ENCODE measurements around the gene SLAMF7. TPM values are rescaled to one million over a fixed set of nuclear protein-coding genes. Genes with fewer than 3 reads are reported as not detected.
"Not testable (repeated sequence)": the region's sequence is repeated elsewhere in the genome, so short reads cannot be mapped to it uniquely, and the experiment has no call there.

Gene SLAMF7
- total RNA-seq, 1 experiment from 2014 or later: 9.8 TPM

DNA sequence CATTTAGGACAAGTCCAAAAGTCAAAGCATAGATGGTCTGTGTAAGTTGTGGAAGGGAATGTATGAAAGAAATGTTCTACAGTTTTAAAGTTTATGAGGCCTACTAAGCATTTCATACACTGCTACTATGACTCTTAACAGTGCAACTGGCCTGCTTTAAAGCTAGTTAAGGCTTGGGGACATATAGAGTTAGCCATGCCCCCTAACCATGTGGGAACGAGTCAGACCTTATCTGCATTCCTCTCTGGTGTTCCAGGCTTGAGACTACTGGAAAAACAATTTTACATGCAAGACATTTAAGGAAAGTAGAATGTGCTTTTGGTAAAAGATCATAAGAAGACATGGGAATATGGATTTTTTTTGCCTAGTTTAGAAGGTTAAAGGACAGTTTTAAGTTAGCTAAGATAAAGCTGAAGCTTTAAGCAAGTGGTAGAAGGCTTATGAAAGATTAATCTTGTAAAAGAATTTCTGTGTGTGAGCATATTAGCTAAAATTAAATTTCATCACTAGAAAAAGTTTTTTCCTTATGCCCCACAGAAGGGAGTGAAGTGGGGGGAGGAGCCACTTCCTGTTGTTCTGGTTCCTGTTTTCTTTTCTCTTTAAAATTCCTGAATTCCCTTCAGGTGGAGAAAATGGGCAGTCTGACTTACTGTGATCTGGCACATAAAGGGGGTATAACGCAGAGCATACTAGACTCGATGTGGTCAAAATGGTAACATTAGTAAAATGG lies 18.5 kb upstream of the SLAMF7 start:
- DNase-seq (ENCODE audit: low read depth): peak; percentile 27

DNA sequence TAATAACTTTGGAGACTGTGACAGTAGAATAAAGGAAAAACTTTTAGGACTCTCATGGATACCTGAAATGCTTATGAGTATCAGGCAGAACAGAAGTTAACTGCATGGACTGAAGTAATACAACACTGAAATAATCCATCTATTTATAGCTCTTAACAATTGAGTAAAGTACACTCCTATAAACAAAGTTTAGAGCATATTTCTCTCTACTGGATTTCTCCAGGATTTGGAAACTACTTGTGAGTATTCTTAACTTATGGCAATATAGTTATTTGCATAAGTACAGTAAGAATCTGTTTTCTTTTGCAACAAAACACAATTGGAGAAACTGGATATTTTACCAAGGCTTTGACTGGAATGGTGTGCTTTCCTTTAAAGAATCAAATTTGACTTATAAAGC lies 17.6 kb upstream of the SLAMF7 start:
- no peak for DNase-seq (ENCODE audit: low read depth)

DNA sequence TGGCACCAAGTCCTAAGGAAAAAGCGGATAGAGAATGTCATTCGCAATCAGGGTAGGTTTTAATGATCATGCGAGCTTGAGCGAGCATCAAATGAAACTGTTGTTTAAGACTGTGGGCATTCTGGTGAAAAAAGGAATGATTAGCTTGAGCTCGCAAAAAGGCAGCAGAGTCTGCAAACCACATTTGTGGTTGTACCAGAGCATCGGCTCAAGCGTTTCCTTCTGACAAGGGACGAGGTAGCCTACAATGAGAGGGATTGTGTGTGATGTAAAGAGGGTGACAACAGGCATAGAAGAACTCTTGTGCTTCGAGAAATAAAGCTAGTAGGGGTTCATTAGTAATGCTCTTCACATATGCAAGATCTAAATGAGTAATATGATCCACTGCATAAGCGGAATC lies 16.3 kb upstream of the SLAMF7 start:
- DNase-seq (ENCODE audit: low read depth): no peak

DNA sequence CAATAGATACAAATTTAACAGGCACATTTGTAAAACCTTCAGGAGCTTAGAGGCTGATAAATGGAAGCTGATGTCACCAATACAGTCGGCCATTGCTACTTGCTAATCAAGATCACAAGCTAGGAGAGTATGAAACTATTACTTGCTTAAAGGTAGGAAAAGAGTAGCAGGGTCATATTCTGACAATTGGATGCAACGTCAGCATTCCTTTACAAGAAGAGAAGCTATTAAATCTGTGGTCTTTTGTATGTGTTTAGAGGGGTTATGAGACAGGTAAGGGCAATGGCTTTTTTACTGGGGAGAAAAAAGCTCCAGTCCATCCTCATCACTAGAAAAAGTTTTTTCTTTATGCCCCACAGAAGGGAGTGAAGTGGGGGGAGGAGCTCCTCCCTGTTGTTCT lies 15.7 kb upstream of the SLAMF7 start:
- DNase-seq (ENCODE audit: low read depth): no peak

DNA sequence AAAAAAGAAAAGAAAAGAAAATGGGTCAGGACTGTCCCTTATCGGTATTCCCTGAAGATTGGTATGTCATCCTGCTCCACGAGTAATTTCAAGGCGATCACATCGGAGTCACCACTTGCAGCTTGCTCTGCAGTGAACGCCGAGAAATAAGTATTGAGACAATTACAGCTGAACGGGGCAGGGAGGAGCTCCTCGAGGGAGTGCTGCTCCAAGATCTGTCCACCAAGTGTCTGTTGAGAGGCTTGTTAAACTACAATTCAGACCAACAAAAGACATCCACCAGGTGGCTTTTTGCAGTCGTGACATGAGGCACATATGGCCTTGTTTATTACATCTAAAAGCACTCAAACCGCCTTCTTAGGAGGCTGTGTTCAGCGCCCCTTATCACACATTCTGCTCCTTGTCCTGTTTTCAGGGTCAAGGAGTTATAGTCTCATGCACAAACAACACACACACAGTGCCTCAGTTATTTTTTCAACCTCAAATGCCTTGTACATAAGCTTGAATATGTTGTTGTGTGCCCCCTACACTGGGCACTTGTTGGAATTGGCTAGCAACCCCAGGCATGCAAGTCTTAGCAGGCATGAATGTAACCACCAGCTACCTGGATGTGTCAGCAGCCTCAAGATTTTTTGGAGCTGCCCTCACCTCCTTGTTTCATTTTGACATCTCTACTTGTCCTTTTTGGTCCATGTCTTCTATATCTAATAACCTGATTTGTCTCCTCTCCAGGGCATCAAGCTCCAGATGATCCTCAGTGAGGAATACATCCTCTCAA lies 14.4 kb upstream of the SLAMF7 start:
- DNase-seq (ENCODE audit: low read depth): peak; percentile 3

DNA sequence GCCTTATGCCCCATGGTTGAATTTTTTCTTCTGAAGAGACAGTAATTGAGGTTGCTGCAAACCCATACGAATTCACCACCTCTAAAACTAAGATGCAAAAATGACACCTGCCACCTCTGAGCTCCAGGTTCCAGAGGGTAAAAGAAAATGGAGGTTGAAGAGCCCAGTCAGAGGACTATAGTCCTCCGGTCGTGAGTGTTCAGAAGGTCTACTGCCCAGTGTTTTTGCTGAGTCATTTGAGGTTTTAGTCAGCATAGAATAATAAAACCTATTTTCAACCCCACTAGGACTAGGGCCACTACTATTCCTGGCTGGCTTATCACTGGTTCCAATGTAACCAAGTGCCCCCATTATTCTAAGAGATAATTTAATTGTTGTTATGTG lies 12.9 kb upstream of the SLAMF7 start:
- peak; percentile 57 for DNase-seq (ENCODE audit: low read depth)

DNA sequence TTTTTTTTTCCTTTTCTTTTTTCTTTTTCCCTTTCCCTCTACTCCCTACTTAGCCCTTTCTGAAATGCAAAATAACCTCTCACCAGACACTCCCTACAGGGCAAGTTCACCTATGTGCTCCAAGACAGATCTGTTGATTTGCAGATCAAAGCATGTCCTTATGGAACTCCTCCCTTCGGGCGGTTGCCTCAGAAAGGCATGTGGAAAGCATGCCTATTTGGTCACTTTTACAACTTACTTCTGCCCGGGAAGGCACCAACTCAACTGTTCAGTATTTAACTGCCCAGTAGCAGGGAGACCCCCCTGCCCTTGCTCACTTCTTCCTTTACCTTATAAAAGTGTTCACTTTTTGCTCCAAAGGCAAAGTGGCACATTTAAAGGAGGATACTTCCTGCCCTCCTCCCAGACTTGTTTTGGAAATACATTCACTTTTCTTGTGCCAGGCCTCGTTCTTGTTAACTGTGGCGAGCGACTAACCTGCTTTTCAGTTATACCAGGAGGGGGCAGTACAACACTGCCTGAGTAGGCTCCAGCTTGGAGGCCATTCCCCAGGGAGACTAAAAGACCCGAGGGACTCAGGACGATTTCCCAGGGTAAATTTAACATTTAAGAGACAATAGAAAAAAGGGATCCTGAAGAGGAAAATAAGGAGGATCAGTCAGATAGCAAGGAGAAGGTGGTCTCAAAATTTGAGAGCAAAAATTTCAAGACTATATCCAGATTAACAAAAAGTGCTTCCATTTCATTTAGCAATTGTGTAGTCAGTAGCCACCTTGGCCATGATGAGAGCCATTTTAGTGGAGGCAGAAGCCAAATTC lies 12.3 kb upstream of the SLAMF7 start:
- DNase-seq (ENCODE audit: low read depth): peak; percentile 76

DNA sequence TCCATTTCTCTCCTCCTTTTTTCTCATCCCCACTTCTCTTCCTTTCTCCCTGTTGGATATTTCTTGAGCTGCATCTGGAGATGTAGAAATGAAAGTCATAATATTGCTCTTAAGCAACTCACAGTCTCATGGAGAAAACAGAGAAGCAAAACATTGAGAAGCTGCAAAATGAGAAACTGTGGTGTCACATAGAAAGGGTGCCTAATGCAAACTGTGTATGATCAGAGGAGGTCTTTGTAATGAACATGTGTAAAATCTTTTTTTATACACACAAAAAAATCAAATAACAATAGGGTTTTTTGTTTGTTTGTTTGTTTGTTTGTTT lies 11.8 kb upstream of the SLAMF7 start:
- DNase-seq (ENCODE audit: low read depth): no peak

DNA sequence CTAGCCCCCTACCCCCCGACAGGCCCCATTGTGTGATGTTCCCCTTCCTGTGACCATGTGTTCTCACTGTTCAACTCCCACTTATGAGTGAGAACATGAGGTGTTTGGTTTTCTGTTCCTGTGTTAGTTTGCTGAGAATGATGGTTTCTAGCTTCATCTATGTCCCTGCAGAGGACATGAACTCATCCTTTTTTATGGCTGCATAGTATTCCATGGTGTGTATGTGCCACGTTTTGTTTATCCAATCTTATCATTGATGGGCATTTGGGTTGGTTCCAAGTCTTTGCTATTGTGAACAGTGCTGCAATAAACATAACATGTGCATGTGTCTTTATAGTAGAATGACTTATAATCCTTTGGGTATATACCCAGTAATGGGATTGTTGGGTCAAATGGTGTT lies 7.5 kb upstream of the SLAMF7 start:
- DNase-seq (ENCODE audit: low read depth): not testable (repeated sequence)

DNA sequence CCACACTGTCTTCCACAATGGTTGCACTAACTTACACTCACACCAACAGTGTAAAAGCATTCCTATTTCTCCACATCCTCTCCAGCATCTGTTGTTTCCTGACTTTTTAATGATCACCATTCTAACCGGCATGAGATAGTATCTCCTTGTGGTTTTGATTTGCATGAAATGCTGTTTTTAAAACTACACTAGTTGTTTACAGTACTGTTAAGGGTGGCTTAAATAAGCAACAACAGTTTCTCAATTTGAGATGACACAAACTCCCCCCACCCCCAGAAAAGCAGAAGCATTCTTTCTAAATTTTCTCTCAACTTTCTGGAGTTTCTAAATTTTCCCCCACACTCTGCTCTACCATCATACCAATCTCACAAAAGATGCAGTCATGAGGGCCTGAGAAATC lies 7.1 kb upstream of the SLAMF7 start:
- DNase-seq (ENCODE audit: low read depth): no peak

DNA sequence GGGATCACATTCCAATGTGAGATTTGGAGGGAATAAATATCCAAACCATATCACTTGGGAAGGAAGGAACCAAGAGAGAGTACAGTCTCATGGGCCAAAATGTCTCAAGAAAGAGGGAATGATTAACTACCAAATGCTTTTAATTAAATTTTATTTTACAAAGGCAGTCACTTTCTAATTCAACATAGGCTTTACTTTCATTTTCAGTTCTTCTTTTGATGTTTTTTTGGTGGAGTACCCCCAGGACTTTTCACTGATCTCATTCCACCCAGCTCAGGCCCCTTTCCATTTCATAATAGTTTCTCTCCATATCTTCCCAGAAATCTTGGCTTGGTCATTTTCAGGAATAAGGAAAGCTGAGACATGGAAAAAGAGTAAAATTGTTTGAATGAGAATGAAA lies 5.1 kb upstream of the SLAMF7 start:
- DNase-seq (ENCODE audit: low read depth): no peak

DNA sequence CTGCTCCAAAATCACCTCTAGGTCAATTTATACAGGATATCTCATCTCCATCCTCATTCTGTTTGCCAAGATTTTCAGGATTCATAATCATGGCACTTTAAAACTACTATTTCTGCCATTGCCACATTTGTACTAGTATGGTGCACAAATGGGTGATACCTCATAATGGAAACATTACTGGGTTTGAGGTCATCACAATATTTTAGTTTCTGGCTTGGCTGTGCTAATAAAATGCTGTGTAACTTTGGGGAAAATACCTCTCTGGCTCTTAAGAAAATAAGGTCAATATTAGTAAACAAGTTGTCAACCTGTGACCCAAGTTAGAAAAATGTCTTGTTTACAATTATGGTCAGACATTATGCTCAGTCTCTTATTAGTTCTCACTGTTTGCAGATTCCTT lies 4.7 kb upstream of the SLAMF7 start:
- no peak for DNase-seq (ENCODE audit: low read depth)

DNA sequence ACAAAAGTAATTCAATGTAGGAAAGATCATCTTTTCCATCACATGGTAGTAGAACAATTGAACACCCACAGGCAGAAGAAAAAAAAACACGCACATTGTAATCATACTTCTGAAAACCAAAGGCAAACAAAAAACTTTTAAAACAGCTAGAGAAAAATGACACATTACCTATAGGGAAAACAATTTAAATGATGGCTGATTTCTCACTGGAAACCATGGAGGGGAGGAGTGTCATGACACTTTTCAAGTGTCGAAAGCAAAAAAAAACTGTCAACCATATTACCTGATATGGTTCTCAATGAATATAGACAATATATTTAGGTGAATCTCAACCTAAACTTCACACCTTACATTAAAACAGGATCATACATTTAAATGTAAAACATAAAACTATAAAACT lies 776 bp upstream of the SLAMF7 start:
- no peak for DNase-seq (ENCODE audit: low read depth)

DNA sequence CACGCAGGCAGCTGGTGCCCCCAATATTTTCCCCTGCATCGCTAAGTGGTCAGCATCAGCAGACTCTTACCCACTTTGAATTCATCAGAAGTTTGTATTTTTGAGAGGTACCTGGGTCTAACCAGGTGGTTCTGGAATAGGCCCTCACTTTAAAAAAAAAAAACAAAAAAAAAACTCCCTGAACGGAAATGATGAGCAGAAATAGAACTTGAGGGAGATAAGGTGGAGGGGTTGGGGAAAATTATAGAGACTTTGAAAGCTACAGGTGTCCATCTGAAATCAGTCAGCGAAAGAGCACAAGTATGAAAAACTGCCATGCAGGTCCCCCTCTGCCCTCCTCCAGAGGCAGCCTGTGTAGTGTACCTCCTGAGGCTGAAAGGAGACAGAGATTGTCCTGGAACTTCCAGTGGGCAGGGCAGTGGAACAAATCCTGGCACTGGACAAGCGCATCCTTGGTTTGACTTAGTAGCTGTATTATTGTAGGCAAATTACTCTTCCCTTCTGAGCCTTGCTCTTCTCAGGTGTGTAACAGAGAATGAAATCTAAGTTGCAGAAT lies 1.2 kb downstream of the SLAMF7 start:
- no peak for DNase-seq (ENCODE audit: low read depth)

DNA sequence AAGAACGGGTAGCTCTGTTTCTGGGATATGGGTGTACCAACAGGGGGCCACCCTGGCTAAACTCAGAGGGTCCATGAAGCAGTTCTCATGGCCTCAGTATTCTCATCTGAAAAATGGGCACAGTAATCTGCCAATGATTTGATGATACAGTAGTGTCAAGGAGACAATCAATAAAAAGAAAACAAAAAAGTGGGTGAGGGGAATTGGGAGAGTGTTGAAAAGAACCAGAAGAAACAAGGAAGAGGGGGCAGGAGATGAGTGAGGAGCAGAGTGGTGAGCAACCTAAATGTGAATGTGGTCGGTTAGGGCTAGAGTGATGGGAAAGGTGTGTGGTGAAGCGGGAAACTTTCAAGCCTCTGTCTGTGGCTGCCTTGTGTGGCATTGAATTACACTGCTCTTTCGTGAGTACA lies 2.0 kb downstream of the SLAMF7 start:
- DNase-seq (ENCODE audit: low read depth): no peak

DNA sequence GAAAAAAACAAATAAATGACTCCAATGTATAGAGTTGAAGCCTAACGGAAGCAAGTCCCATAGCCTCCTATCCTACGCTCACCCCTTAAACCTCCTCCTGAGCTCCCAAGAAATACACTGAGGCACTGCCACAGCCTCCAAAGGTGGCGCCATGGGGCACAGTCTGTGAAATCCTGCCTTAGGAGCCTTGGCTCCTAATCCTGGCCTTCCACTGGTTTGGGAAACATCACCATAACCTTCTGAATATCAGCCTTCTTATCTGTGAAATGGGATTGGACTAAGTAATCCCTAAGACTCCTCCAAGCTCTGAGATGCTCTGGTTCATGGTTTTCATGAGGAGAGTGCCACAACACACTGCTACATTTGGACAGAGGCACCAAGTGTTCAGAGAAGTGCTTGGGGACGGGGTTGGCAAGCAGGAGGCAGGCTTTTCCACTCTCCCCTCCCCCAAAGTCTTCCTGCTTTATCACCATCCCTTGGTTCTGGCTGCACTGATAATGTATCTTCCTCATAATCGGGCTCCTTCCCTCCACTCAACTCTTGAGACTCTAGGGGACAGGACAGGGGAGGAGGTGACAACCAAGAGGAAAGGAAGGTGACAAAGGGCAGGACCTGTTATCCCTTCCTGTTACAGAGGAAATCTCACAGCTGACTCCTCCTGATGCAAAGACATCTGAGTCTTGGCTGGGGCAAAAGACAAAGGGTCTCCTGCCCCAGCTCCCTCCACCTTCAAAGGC lies 2.7 kb downstream of the SLAMF7 start:
- no peak for DNase-seq (ENCODE audit: low read depth)

DNA sequence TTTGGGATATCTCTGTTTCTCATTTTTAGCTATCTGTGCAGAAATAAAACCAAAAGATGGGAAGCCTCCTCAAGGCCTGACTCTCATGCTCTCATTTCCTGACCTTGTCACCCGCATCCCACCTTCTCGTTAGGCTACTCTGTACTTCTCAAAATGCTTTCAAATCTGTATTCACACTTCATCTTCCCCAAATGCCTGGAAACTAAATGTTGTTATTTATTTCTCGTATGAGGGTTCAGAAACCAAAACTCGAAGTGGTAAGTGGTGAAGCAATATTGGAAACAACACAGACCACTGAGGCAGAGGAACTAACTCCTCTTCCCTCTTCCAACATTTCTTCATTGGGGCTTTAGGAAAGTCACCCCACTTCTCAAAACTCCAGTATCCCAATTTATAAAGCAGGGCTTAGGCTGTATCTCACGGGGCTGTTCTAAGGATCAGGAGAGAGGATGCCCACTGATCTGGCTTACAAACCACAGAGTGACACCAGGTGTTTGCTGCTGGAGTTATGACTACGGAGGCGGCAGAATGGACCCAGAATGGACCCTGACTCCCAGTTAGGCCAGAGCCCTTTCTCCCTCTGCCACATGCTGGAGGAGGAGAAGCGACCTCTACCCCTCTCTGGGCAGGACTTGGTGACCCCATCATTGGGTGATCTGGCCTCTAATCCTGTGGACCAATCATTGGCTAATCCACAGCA lies 3.5 kb downstream of the SLAMF7 start:
- no peak for DNase-seq (ENCODE audit: low read depth)

DNA sequence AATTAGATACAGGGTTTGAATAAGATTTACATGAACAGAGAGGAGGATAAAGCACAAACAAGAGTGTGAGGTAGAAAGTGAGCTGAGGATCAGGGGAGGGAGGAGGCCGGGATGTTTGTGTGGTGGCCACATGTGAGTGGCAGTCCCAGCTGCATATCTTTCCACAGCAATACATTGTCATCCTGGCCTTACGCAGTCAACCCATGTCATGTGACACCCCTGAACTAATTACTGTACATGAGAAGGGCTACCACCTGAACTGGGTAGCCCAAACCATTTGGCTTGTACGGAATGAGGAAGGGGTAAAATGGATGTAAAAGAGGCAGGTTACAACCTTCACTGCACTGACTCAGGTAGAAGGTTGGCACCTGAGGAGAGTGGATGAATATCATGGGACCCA lies 4.2 kb downstream of the SLAMF7 start:
- no peak for DNase-seq (ENCODE audit: low read depth)

DNA sequence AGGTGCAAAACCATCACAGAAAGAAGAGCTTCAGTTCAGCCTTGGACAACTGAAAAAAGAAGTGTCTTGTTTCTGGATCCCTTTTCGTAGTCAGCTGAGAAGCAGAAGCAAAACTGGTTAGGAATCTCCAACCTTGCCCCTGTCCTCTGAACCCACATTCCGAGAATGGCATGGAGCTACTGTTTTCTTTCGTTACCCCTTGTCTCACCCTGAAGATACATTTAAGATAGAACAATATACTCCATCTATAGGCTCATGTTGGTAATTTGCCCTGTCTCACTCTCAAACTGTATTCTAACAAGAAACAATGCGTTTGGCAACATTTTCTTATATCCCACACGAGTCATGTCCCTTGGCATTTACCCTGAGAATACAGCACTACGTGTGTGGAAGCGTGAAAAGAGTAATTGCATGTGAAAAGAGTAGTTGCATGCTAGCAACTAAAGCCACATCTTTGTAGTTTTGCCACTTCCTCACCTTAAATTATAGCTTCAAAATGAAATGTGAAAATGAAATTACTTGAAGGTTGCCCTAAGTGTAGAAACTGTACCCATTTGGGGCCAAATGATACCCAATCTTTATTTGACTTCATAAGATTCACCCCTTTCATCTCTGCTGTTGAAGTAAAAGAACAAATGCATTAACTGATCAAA lies 5.3 kb downstream of the SLAMF7 start:
- DNase-seq (ENCODE audit: low read depth): no peak

DNA sequence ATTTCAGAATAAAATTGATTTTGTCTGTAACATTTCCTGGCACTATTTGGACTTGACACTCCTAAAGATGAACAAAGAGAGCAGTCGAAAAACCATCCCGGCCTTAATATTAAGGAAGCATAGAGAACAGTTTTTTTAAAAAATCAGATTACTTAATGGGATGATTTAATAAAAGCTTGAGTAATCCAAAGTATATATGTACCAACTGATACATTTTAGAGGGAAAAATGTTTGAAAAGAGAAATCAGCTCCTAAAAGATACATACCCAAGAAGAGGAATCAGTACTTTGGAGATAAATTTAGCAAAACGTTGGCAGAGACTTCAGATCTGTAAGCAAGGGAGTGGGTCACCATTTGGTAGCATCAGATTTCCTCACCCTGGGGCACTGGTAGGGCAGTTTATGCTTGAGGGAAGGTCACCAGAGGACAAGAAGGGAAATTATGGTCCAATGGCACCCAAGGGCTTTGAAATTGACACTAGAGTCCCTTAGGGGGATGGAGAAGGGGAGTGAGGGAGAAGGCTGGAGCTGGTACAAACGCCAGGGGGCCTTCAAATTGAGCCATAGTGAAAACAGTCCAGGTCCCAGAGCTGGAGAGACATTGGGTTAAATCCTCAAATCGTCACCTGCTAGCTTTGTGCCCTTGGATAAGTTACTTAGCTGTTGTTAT lies 5.9 kb downstream of the SLAMF7 start:
- no peak for DNase-seq (ENCODE audit: low read depth)
